Measurements from ENCODE around the gene ACOT11. TPM values are rescaled to one million over a fixed set of nuclear protein-coding genes. Genes with fewer than 3 reads are reported as not detected.

The ACOT11 gene
- total RNA-seq, 2 experiments from 2014 or later: 2.0 TPM

- peaks cover 5% of the 10 kb centered on the region for H3K27me3 Mint-ChIP-seq
- POLR2A ChIA-PET: interaction anchor here (0.6 kb wide), 1 partner anchor 163 kb away, joined by 6 read pairs; no protein-coding TSS in a partner anchor
- H3K9me3 Mint-ChIP-seq (ENCODE audit: low read depth): no peaks in the 10 kb centered on the region
- intact Hi-C loops (cut with DNase I, micrococcal nuclease): loop anchor here in 1 of 2 experiments (5.0 kb wide), 1 partner anchor 222 kb away; the partner anchor contains the start of gene PARS2
- CTCF ChIA-PET: interaction anchor here (0.7 kb wide), 1 partner anchor 11 kb away, joined by 3 read pairs; no protein-coding TSS in a partner anchor
- H3K36me3 Mint-ChIP-seq (ENCODE audit: low read depth): no peaks in the 10 kb centered on the region
- H3K4me3 Mint-ChIP-seq: no peak overlapping the region
- no peak for DNase-seq
- ATAC-seq: no peak
- no peak overlapping the region for H3K27ac Mint-ChIP-seq
- peaks cover 18% of the 10 kb centered on the region for H3K4me1 Mint-ChIP-seq
These were observed 7.3 kb upstream of the ACOT11 start for GRCh38 chr1:54540582-54541295.

- no peaks in the 10 kb centered on the region for H3K9me3 Mint-ChIP-seq (ENCODE audit: low read depth)
- H3K4me1 Mint-ChIP-seq: peaks cover 18% of the 10 kb centered on the region
- ChIA-PET POLR2A (no interaction called here), CTCF (interaction anchor here (0.7 kb wide), 1 partner anchor 7 kb away, joined by 3 read pairs; no protein-coding TSS in a partner anchor)
- H3K27ac Mint-ChIP-seq: peak overlapping the region; percentile 58
- peak overlapping the region; percentile 74 for H3K4me3 Mint-ChIP-seq
- ATAC-seq: peak; percentile 89
- intact Hi-C loops (cut with DNase I, micrococcal nuclease): loop anchor here in 1 of 2 experiments (1.0 to 5.0 kb wide), 3 partner anchors 173 to 342 kb away; partner anchors contain the start of genes CYB5RL, MRPL37, PARS2 and TTC4
- peak; percentile 79 for DNase-seq
- no peaks in the 10 kb centered on the region for H3K36me3 Mint-ChIP-seq (ENCODE audit: low read depth)
- H3K27me3 Mint-ChIP-seq: peaks cover 2% of the 10 kb centered on the region
These were observed 5.7 kb upstream of the ACOT11 start for GRCh38 chr1:54542120-54542961.

GRCh38 chr1:54542962-54543539 lies 5.0 kb upstream of the ACOT11 start:
- H3K9me3 Mint-ChIP-seq (ENCODE audit: low read depth): no peaks in the 10 kb centered on the region
- no peaks in the 10 kb centered on the region for H3K36me3 Mint-ChIP-seq (ENCODE audit: low read depth)
- H3K27me3 Mint-ChIP-seq: peaks cover 1% of the 10 kb centered on the region
- H3K4me1 Mint-ChIP-seq: peaks cover 18% of the 10 kb centered on the region
- H3K27ac Mint-ChIP-seq: peak overlapping the region; percentile 48
- ChIA-PET CTCF (no interaction called here), POLR2A (no interaction called here)
- no peak for DNase-seq
- H3K4me3 Mint-ChIP-seq: peak overlapping the region; percentile 74
- intact Hi-C loops (cut with DNase I, micrococcal nuclease): loop anchor here in 1 of 2 experiments (1.0 to 5.0 kb wide), 3 partner anchors 172 to 343 kb away; partner anchors contain the start of genes CYB5RL, MRPL37, PARS2 and TTC4
- ATAC-seq: no peak

- H3K27ac Mint-ChIP-seq: no peak overlapping the region
- intact Hi-C loops (cut with DNase I, micrococcal nuclease): loop anchor here in 1 of 2 experiments (5.0 kb wide), 1 partner anchor 218 kb away; the partner anchor contains the start of gene PARS2
- DNase-seq (no peak), ATAC-seq (no peak)
- H3K4me3 Mint-ChIP-seq: no peak overlapping the region
- peaks cover 1% of the 10 kb centered on the region for H3K27me3 Mint-ChIP-seq
- no peaks in the 10 kb centered on the region for H3K9me3 Mint-ChIP-seq (ENCODE audit: low read depth)
- H3K4me1 Mint-ChIP-seq: peaks cover 18% of the 10 kb centered on the region
- no peaks in the 10 kb centered on the region for H3K36me3 Mint-ChIP-seq (ENCODE audit: low read depth)
- POLR2A ChIA-PET: interaction anchor here (0.7 kb wide), 1 partner anchor 15 kb away, joined by 4 read pairs; no protein-coding TSS in a partner anchor
- CTCF ChIA-PET: no interaction called here
These were observed 4.1 kb upstream of the ACOT11 start for GRCh38 chr1:54543729-54544496.

GRCh38 chr1:54545916-54546635 lies 2.0 kb upstream of the ACOT11 start:
- DNase-seq (no peak), ATAC-seq (no peak)
- H3K4me1 Mint-ChIP-seq: peaks cover 18% of the 10 kb centered on the region
- H3K27me3 Mint-ChIP-seq: no peaks in the 10 kb centered on the region
- H3K27ac Mint-ChIP-seq: no peak overlapping the region
- intact Hi-C loops (cut with DNase I, micrococcal nuclease): no loop called here
- H3K9me3 Mint-ChIP-seq (ENCODE audit: low read depth): no peaks in the 10 kb centered on the region
- H3K36me3 Mint-ChIP-seq (ENCODE audit: low read depth): no peaks in the 10 kb centered on the region
- ChIA-PET CTCF (interaction anchor here (0.5 to 0.7 kb wide), 2 partner anchors 109 to 328 kb away, joined by 3 to 4 read pairs; no protein-coding TSS in a partner anchor), POLR2A (interaction anchor here (0.5 to 0.6 kb wide), 2 partner anchors 19 to 380 kb away, joined by 3 read pairs; no protein-coding TSS in a partner anchor)
- no peak overlapping the region for H3K4me3 Mint-ChIP-seq

GRCh38 chr1:54546651-54547401 lies 1.2 kb upstream of the ACOT11 start:
- no peaks in the 10 kb centered on the region for H3K36me3 Mint-ChIP-seq (ENCODE audit: low read depth)
- ChIA-PET POLR2A (interaction anchor here (0.6 kb wide), 1 partner anchor 381 kb away, joined by 3 read pairs; no protein-coding TSS in a partner anchor), CTCF (interaction anchor here (0.7 kb wide), 1 partner anchor 328 kb away, joined by 4 read pairs; no protein-coding TSS in a partner anchor)
- H3K4me1 Mint-ChIP-seq: peaks cover 14% of the 10 kb centered on the region
- no peak overlapping the region for H3K27ac Mint-ChIP-seq
- intact Hi-C loops (cut with DNase I, micrococcal nuclease): no loop called here
- ATAC-seq: no peak
- no peak overlapping the region for H3K4me3 Mint-ChIP-seq
- H3K27me3 Mint-ChIP-seq: no peaks in the 10 kb centered on the region
- H3K9me3 Mint-ChIP-seq (ENCODE audit: low read depth): no peaks in the 10 kb centered on the region
- DNase-seq: no peak

GRCh38 chr1:54548389-54549044 lies 489 bp downstream of the ACOT11 start:
- H3K27ac Mint-ChIP-seq: no peak overlapping the region
- no peaks in the 10 kb centered on the region for H3K9me3 Mint-ChIP-seq (ENCODE audit: low read depth)
- DNase-seq: no peak
- intact Hi-C loops (cut with DNase I, micrococcal nuclease): no loop called here
- ATAC-seq: no peak
- H3K36me3 Mint-ChIP-seq (ENCODE audit: low read depth): no peaks in the 10 kb centered on the region
- no peak overlapping the region for H3K4me3 Mint-ChIP-seq
- H3K27me3 Mint-ChIP-seq: no peaks in the 10 kb centered on the region
- CTCF ChIA-PET: interaction anchor here (0.7 to 1.3 kb wide), 2 partner anchors 168 to 424 kb away, joined by 3 read pairs; no protein-coding TSS in a partner anchor
- peaks cover 2% of the 10 kb centered on the region for H3K4me1 Mint-ChIP-seq
- POLR2A ChIA-PET: no interaction called here

- POLR2A ChIA-PET: interaction anchor here (0.6 kb wide), 1 partner anchor 16 kb away, joined by 3 read pairs; no protein-coding TSS in a partner anchor
- Mint-ChIP-seq H3K9me3 (ENCODE audit: low read depth) (no peaks in the 10 kb centered on the region), H3K27ac (no peak overlapping the region), H3K36me3 (ENCODE audit: low read depth) (no peaks in the 10 kb centered on the region), H3K4me1 (no peaks in the 10 kb centered on the region), H3K4me3 (no peak overlapping the region), H3K27me3 (no peaks in the 10 kb centered on the region)
- DNase-seq (no peak), ATAC-seq (no peak)
- CTCF ChIA-PET: interaction anchor here (0.5 to 1.3 kb wide), 2 partner anchors 8 to 425 kb away, joined by 3 read pairs; no protein-coding TSS in a partner anchor
- intact Hi-C loops (cut with DNase I, micrococcal nuclease): no loop called here
These were observed 1.3 kb downstream of the ACOT11 start for GRCh38 chr1:54549181-54549924.

GRCh38 chr1:54551891-54552290 lies 3.9 kb downstream of the ACOT11 start:
- intact Hi-C loops (cut with DNase I, micrococcal nuclease): no loop called here
- Mint-ChIP-seq H3K27ac (no peak overlapping the region), H3K27me3 (no peaks in the 10 kb centered on the region), H3K4me3 (no peak overlapping the region), H3K36me3 (ENCODE audit: low read depth) (peaks cover 2% of the 10 kb centered on the region), H3K4me1 (no peaks in the 10 kb centered on the region), H3K9me3 (ENCODE audit: low read depth) (peaks cover 2% of the 10 kb centered on the region)
- ATAC-seq (no peak), DNase-seq (no peak)
- ChIA-PET CTCF (interaction anchor here (0.9 kb wide), 1 partner anchor 17 kb away, joined by 4 read pairs; no protein-coding TSS in a partner anchor), POLR2A (no interaction called here)
